ENCODE data around the gene TPPP2. TPM values are rescaled to one million over a fixed set of nuclear protein-coding genes. Genes with fewer than 3 reads are reported as not detected.

TPPP2 gene
- total RNA-seq, 3 donors from 2014 or later: 0.15 TPM; not detected in 2

DNA sequence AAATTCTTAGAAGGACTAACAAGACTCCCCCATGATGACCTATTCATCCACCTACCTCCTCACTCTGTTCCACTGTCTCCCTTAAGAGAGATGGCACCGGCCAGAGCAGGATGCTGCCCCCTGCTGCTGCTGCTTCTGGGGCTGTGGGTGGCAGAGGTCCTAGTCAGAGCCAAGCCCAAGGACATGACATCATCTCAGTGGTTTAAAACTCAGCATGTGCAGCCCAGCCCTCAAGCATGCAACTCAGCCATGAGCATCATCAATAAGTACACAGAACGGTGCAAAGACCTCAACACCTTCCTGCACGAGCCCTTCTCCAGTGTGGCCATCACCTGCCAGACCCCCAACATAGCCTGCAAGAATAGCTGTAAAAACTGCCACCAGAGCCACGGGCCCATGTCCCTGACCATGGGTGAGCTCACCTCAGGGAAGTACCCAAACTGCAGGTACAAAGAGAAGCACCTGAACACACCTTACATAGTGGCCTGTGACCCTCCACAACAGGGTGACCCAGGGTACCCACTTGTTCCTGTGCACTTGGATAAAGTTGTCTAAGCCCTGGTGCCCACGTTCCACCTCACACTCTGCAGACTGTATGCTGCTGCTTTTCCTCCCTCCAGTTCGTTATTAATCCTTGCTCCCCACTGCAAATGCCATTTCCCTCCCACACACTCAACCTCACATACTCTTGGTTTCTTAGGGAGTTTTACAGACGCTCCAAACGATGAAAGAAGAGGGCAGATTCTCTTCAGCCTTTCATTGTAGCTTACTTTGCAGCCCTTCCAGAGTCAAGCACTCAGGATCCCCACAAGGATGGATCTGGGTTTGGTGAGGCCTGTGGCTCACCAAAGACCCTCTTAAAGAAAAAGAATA, 28.0 kb downstream of the TPPP2 start, which contains the start of gene RNASE8:
TSS of gene RNASE8 (plus strand) at position 20 of the 873 bp plus-strand sequence. CDS start at position 91, 71 bp downstream.
- no peaks in the 10 kb centered on the region for H3K27me3 ChIP-seq
- H3K9me3 ChIP-seq: no peaks in the 10 kb centered on the region
- TF ChIP-seq POLR2AphosphoS5 (IDR thresholded peaks at IDR 0.05) (no peak), POLR2A (IDR thresholded peaks at IDR 0.05) (no peak)
- TF ChIP-seq, protein P1, sequence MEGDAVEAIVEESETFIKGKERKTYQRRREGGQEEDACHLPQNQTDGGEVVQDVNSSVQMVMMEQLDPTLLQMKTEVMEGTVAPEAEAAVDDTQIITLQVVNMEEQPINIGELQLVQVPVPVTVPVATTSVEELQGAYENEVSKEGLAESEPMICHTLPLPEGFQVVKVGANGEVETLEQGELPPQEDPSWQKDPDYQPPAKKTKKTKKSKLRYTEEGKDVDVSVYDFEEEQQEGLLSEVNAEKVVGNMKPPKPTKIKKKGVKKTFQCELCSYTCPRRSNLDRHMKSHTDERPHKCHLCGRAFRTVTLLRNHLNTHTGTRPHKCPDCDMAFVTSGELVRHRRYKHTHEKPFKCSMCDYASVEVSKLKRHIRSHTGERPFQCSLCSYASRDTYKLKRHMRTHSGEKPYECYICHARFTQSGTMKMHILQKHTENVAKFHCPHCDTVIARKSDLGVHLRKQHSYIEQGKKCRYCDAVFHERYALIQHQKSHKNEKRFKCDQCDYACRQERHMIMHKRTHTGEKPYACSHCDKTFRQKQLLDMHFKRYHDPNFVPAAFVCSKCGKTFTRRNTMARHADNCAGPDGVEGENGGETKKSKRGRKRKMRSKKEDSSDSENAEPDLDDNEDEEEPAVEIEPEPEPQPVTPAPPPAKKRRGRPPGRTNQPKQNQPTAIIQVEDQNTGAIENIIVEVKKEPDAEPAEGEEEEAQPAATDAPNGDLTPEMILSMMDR (IDR thresholded peaks at IDR 0.05): no peak
- no peaks in the 10 kb centered on the region for H3K36me3 ChIP-seq
- H3K4me3 ChIP-seq: no peak within 1 kb of the TSS
- H3K27ac ChIP-seq: no peak within 1 kb of the TSS
- intact Hi-C loops (cut with DNase I; ENCODE audit: low total_unique reads): no loop called here
- DNase-seq (ENCODE audit: low spot score in 2 of 2): no peak
- H3K4me1 ChIP-seq: no peaks in the 10 kb centered on the region

DNA sequence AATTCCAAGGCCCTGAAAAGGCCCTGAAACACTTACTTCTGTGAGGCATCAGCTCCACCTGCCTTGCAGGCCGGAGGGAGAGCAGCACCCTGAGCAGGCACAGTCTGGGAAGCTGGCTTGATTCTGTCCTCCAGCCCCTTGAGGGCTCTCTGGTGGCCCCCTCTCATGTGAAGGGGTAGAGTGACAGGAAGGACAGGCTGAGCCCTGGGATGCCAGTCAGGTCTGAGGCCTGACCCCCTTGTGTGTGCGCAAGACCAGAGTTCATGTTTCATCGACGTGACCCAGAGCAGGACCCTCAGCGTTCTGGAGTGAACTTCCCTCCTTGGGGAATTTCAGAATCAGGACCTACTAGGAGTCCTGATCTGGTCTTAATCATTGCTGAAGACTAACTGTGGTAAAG, 28.9 kb downstream of the TPPP2 start:
- H3K4me1 ChIP-seq: no peaks in the 10 kb centered on the region
- no peaks in the 10 kb centered on the region for H3K27me3 ChIP-seq
- H3K9me3 ChIP-seq: no peaks in the 10 kb centered on the region
- H3K4me3 ChIP-seq: no peak overlapping the region
- no peak for DNase-seq (ENCODE audit: low spot score in 2 of 2)
- H3K27ac ChIP-seq: no peak overlapping the region
- intact Hi-C loops (cut with DNase I; ENCODE audit: low total_unique reads): no loop called here
- TF ChIP-seq POLR2AphosphoS5 (IDR thresholded peaks at IDR 0.05) (no peak), POLR2A (IDR thresholded peaks at IDR 0.05) (no peak)
- TF ChIP-seq, protein P1 (IDR thresholded peaks at IDR 0.05): no peak
- no peaks in the 10 kb centered on the region for H3K36me3 ChIP-seq

DNA sequence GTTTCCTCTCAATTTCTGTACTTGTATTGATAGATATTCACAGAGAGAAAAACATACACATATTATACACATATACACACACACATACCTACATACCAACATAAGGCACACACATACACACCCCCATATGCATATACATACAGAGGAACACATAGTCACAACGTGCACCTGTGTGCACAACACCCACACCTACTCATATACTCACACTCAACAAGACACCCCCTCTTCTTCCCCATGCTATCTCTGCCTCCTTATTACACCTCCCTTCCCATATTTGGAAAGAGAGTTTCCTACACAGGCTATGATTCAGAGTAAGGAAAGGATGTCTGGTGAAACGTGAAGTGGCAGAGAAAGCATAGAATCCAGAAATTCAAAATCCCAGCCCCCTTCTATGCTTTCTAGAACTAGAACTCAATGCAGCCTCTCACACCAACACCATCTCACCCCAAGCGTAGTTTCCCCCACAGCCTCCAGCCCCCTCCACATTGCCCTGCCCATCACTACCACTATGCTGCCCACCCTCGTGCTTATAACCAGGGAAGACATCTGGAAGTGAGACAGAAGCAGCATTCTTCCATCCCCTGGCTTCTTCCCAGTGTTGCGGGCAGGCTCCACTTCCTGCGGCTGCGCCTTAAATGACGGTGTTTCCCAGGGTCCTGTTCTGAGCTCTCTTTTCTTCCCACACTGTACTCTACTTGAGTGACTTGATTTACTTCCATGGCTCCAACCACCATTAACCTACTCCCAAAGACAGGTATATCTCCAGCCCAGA, 30.0 kb downstream of the TPPP2 start:
- no peaks in the 10 kb centered on the region for H3K36me3 ChIP-seq
- H3K4me1 ChIP-seq: no peaks in the 10 kb centered on the region
- H3K27ac ChIP-seq: no peak overlapping the region

DNA sequence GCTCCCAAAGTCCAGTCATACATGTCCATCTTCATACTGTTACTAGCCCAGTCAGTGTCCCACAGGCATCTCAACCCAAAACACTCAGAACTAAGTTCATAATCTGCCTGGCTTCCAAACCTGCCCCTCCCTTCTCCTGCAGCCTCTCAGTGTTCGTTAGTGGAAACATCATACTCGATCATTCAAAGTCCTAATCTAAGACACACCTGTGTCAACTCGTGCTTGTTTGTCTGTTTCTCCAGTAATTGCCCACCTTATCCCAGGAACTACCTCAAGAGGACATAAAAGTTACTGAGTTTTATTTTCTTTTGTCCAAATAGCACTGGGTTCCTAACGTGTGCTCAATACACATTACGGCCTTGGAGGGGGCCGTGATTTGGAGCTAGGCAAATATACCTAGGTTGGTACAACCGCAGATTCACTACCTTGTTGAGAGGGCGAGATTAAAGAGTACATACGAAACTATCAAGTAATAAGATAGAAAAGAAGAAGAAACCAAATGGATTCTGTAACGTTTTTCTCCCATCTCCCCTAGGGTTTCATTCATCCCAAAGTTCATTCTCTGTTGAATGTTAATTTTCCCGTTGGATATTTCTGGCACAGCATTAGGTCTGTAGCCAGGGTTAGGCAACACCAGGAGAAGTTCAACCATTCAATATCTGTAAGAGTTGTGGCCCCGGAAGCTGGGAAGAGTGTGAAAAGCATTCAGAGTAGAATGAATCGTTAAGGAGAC, 30.8 kb downstream of the TPPP2 start:
- Histone ChIP-seq H3K4me1 (no peaks in the 10 kb centered on the region), H3K4me3 (no peak overlapping the region), H3K27me3 (no peaks in the 10 kb centered on the region), H3K27ac (no peak overlapping the region), H3K9me3 (no peaks in the 10 kb centered on the region), H3K36me3 (no peaks in the 10 kb centered on the region)
- TF ChIP-seq POLR2AphosphoS5 (IDR thresholded peaks at IDR 0.05) (no peak), POLR2A (IDR thresholded peaks at IDR 0.05) (no peak)
- TF ChIP-seq, protein P1 (IDR thresholded peaks at IDR 0.05): no peak
- intact Hi-C loops (cut with DNase I; ENCODE audit: low total_unique reads): loop anchor here (10.0 kb wide), 1 partner anchor 86 kb away; no protein-coding TSS in a partner anchor
- no peak for DNase-seq (ENCODE audit: low spot score in 2 of 2)

More for the DNA sequence above, 30.0 kb downstream of the TPPP2 start:
- Histone ChIP-seq H3K27me3 (no peaks in the 10 kb centered on the region), H3K9me3 (no peaks in the 10 kb centered on the region), H3K4me3 (no peak overlapping the region)
- TF ChIP-seq POLR2AphosphoS5 (IDR thresholded peaks at IDR 0.05): no peak
- no peak for TF ChIP-seq POLR2A (IDR thresholded peaks at IDR 0.05)
- TF ChIP-seq, protein P1 (IDR thresholded peaks at IDR 0.05): no peak
- no peak for DNase-seq (ENCODE audit: low spot score in 2 of 2)
- intact Hi-C loops (cut with DNase I; ENCODE audit: low total_unique reads): loop anchor here (10.0 kb wide), 1 partner anchor 85 kb away; no protein-coding TSS in a partner anchor
